Activated T-cell treated with anti-CD3 and anti-CD28 coated beads, Interleukin-2, amount 50 U/mL, for 24 hours (primary cell): ENCODE measurements around the gene PNMT.

ENCODE experiments used
- DNase-seq: peaks from one replicate; pipeline ENCODE4 v3.0.0-alpha.2; 2020
- H3K27ac Mint-ChIP-seq: 2 replicates; pipeline ENCODE4 v1.8.0; 2020; ENCODE audit warnings: mild to moderate bottlenecking, mixed read lengths
- H3K27me3 Mint-ChIP-seq: 2 replicates; pipeline ENCODE4 v1.8.0; 2020; ENCODE audit warnings: mixed read lengths
- H3K36me3 Mint-ChIP-seq: 2 replicates; pipeline ENCODE4 v1.8.0; 2020; ENCODE audit warnings: low read depth, mixed read lengths
- H3K4me1 Mint-ChIP-seq: 2 replicates; pipeline ENCODE4 v1.8.0; 2020; ENCODE audit warnings: low read depth, mixed read lengths
- H3K4me3 Mint-ChIP-seq: 2 replicates; pipeline ENCODE4 v1.8.0; 2020; ENCODE audit warnings: mild to moderate bottlenecking, moderate library complexity, mixed read lengths
- H3K9me3 Mint-ChIP-seq: 2 replicates; pipeline ENCODE4 v1.8.0; 2020; ENCODE audit warnings: mixed read lengths

Gene PNMT

DNA sequence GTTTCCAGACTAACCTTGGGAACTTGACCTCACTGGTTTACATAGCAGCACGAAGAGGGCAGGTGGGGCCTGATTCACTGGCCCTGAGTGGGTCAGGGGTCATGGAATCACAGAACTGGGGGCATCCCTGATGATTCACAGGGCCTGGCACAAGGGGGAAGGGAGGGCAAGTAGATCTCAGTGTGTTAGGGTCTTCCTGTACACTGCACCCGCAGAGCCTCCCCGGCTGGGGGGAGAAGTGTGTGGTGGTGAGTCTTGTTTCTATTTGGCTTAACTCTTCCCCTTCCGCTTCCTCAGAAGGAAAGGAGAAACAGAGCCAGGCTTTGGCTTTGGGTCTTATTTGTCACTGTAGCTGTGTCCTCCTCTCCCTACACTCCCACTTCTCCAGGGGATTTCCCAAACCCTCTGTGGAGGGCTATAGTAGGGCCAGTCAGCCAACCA lies 27.6 kb upstream of the PNMT start:
- DNase-seq, result no peak
- no peaks in the 10 kb centered on the region for H3K9me3 Mint-ChIP-seq
- H3K4me3 Mint-ChIP-seq, result no peak overlapping the region
- peaks cover 15% of the 10 kb centered on the region for H3K36me3 Mint-ChIP-seq
- H3K27me3 Mint-ChIP-seq, result no peaks in the 10 kb centered on the region
- H3K27ac Mint-ChIP-seq, result peak overlapping the region; percentile 71
- peaks cover 72% of the 10 kb centered on the region for H3K4me1 Mint-ChIP-seq

DNA sequence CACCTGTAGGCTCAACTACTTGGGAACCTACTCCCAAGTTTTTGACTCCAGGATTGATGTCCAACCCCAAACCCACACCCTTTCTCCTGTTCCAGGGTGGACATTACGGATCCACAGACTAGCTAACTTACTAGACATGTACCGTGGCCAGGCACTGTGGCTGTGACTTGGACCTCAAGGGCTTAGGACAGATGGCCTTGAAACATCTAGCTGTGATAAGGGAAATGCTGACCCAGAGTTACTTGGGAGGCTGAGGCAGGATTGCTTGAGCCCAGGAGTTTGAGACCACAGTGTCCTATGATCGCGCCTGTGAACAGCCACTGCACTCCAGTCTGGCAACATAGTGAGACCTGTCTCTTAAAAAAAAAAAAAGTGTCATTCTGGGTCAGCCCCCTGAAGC lies 27.2 kb upstream of the PNMT start:
- Mint-ChIP-seq H3K9me3 (no peaks in the 10 kb centered on the region), H3K4me3 (no peak overlapping the region), H3K27me3 (no peaks in the 10 kb centered on the region), H3K36me3 (peaks cover 15% of the 10 kb centered on the region), H3K4me1 (peaks cover 69% of the 10 kb centered on the region), H3K27ac (peak overlapping the region; percentile 10)
- no peak for DNase-seq

DNA sequence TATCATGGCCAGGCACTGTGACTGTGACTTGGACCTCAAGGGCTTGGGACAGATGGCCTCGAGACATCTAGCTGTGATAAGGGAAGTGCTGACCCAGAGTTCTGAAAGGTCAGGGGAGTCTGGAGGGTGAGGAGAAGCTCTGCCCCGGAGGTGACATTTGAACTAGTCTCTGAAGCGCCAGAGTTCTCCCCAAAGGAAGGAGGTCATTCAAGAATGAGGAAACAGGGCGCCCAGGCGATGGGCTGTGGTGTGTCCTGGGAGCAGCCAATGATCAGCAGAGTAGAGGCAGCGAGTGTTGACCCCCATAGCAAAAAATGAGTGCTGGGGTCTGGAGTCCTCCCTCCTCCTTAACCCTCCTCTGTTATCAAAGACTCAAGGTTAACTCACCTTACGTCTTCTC lies 26.4 kb upstream of the PNMT start:
- H3K27me3 Mint-ChIP-seq, result no peaks in the 10 kb centered on the region
- H3K4me1 Mint-ChIP-seq, result peaks cover 64% of the 10 kb centered on the region
- no peak for DNase-seq
- peaks cover 17% of the 10 kb centered on the region for H3K36me3 Mint-ChIP-seq
- H3K9me3 Mint-ChIP-seq, result no peaks in the 10 kb centered on the region
- H3K27ac Mint-ChIP-seq, result peak overlapping the region; percentile 15
- no peak overlapping the region for H3K4me3 Mint-ChIP-seq

GRCh38 chr17:39642291-39643074 lies 25.8 kb upstream of the PNMT start:
- H3K27me3 Mint-ChIP-seq, result no peaks in the 10 kb centered on the region
- H3K4me1 Mint-ChIP-seq, result peaks cover 64% of the 10 kb centered on the region
- no peaks in the 10 kb centered on the region for H3K9me3 Mint-ChIP-seq
- no peak overlapping the region for H3K4me3 Mint-ChIP-seq
- H3K36me3 Mint-ChIP-seq, result peaks cover 14% of the 10 kb centered on the region
- peak overlapping the region; percentile 22 for H3K27ac Mint-ChIP-seq
- DNase-seq, result no peak

- H3K4me1 Mint-ChIP-seq, result peaks cover 57% of the 10 kb centered on the region
- DNase-seq, result no peak
- H3K27ac Mint-ChIP-seq, result peak overlapping the region; percentile 62
- H3K27me3 Mint-ChIP-seq, result no peaks in the 10 kb centered on the region
- no peak overlapping the region for H3K4me3 Mint-ChIP-seq
- peaks cover 8% of the 10 kb centered on the region for H3K36me3 Mint-ChIP-seq
- no peaks in the 10 kb centered on the region for H3K9me3 Mint-ChIP-seq
Observed at GRCh38 chr17:39643271-39643670, 25.0 kb upstream of the PNMT start.

DNA sequence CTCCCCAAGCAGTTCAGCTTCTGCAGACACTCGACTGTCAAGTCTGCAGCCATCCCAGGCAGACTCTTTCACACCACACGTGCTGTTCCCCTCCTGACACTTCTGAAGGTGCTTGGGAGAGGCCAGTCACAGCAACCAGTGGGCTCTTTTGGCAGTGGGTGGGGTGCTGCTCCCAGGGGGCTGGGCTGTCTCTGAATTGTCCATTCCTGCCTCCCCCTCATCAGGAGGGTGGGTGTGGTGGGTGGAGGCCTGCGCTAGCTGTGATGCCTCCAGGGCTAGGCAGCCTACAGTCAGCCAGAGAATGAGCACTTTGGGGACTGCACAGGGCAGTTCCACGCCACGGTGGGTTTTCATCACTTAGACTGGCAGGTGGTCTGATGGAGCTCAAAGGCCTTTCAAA lies 21.0 kb upstream of the PNMT start:
- no peak overlapping the region for H3K4me3 Mint-ChIP-seq
- no peaks in the 10 kb centered on the region for H3K27me3 Mint-ChIP-seq
- no peak for DNase-seq
- peaks cover 43% of the 10 kb centered on the region for H3K4me1 Mint-ChIP-seq
- H3K27ac Mint-ChIP-seq, result peak overlapping the region; percentile 64
- H3K36me3 Mint-ChIP-seq, result peaks cover 7% of the 10 kb centered on the region
- no peaks in the 10 kb centered on the region for H3K9me3 Mint-ChIP-seq

- Mint-ChIP-seq H3K4me3 (no peak overlapping the region), H3K27ac (peak overlapping the region; percentile 19), H3K36me3 (peaks cover 10% of the 10 kb centered on the region), H3K4me1 (peaks cover 36% of the 10 kb centered on the region), H3K9me3 (no peaks in the 10 kb centered on the region), H3K27me3 (no peaks in the 10 kb centered on the region)
- no peak for DNase-seq
Observed at GRCh38 chr17:39648616-39649366, 19.5 kb upstream of the PNMT start.

- no peak for DNase-seq
- Mint-ChIP-seq H3K36me3 (peaks cover 21% of the 10 kb centered on the region), H3K4me1 (peaks cover 32% of the 10 kb centered on the region), H3K4me3 (no peak overlapping the region), H3K27me3 (no peaks in the 10 kb centered on the region), H3K9me3 (no peaks in the 10 kb centered on the region), H3K27ac (peak overlapping the region; percentile 38)
Observed at GRCh38 chr17:39650121-39650579, 18.1 kb upstream of the PNMT start.

- peaks cover 30% of the 10 kb centered on the region for H3K36me3 Mint-ChIP-seq
Observed at GRCh38 chr17:39651923-39652586, 16.2 kb upstream of the PNMT start.

DNA sequence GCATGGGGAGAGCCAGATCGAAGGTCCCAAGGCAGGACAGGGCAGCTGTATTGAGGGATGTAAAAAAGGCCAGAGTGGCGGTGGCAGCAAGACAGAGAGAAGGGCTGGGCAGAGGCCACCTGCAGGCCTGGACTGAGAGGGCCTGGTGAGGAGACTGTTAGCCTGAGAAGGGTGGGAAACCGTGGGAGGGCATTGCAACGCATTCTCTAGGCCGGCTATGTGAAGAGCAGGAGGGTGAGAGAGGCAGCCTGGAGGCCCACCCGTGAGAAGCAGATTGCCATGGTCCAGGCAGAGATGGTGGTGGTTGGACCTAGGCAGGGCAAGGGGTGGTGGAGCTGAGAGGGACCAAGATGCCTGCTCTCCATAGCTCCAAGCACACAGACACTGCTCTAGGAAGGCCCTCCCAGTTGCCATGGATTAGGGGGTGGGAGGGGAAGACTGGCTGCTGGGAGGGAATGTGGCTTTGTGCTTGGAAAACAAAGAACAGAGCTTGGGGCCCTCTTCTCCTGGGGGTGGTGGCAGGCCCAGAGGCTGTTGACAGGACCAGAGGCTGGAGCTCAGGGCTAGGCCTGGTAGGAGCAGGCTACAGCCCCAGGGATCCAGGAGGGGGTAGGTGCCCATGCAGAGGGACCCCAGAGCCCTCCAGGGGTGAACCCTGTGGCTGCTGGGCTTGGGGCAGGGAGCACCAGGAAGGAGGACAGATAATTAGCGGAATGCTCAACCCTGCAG lies 15.5 kb upstream of the PNMT start:
- DNase-seq, result no peak
- peaks cover 33% of the 10 kb centered on the region for H3K36me3 Mint-ChIP-seq
- H3K27me3 Mint-ChIP-seq, result no peaks in the 10 kb centered on the region
- H3K9me3 Mint-ChIP-seq, result no peaks in the 10 kb centered on the region
- peak overlapping the region; percentile 67 for H3K27ac Mint-ChIP-seq
- peaks cover 34% of the 10 kb centered on the region for H3K4me1 Mint-ChIP-seq
- no peak overlapping the region for H3K4me3 Mint-ChIP-seq

More at GRCh38 chr17:39651923-39652586, 16.2 kb upstream of the PNMT start:
- Mint-ChIP-seq H3K4me1 (peaks cover 32% of the 10 kb centered on the region), H3K27me3 (no peaks in the 10 kb centered on the region), H3K9me3 (no peaks in the 10 kb centered on the region), H3K27ac (peak overlapping the region; percentile 67), H3K4me3 (no peak overlapping the region)
- no peak for DNase-seq

DNA sequence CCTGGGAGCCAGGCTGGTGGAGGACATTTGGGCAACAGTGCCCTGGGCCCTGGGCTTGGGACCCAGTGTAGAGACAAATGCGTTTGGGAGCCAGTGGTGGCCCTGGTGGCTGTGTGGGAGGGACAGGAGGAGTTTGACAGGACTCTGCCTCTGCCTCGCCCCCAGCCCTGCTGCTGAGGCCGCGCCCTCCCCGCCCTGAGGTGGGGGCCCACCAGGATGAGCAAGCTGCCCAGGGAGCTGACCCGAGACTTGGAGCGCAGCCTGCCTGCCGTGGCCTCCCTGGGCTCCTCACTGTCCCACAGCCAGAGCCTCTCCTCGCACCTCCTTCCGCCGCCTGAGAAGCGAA lies 15.0 kb upstream of the PNMT start:
- Mint-ChIP-seq H3K36me3 (peaks cover 37% of the 10 kb centered on the region), H3K27me3 (no peaks in the 10 kb centered on the region), H3K4me1 (peaks cover 38% of the 10 kb centered on the region), H3K27ac (no peak overlapping the region), H3K4me3 (no peak overlapping the region), H3K9me3 (no peaks in the 10 kb centered on the region)
- DNase-seq, result no peak

GRCh38 chr17:39653662-39654331 lies 14.5 kb upstream of the PNMT start:
- H3K36me3 Mint-ChIP-seq, result peaks cover 41% of the 10 kb centered on the region
- H3K4me3 Mint-ChIP-seq, result no peak overlapping the region
- H3K27ac Mint-ChIP-seq, result no peak overlapping the region
- H3K9me3 Mint-ChIP-seq, result no peaks in the 10 kb centered on the region
- peak; percentile 84 for DNase-seq
- H3K4me1 Mint-ChIP-seq, result peaks cover 40% of the 10 kb centered on the region
- H3K27me3 Mint-ChIP-seq, result no peaks in the 10 kb centered on the region

DNA sequence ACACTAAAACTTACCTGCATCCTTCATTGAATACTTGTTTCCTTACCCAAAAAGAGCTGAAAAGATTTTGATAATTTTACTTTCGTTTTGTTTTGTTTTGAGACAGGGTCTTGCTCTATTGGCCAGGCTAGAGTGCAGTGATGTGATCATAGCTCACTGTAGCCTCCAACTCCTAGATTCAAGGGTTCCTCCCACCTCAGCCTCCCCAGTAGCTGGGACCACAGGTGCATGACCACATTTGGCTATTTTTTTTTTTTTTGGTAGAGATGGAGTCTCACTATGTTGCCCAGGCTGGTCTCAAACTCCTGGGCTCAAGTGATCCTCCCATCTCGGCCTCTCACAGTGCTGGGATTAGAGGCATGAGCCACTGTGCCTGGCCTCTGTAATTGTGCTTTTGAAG lies 13.1 kb upstream of the PNMT start:
- H3K4me3 Mint-ChIP-seq, result no peak overlapping the region
- DNase-seq, result no peak
- no peaks in the 10 kb centered on the region for H3K9me3 Mint-ChIP-seq
- no peaks in the 10 kb centered on the region for H3K27me3 Mint-ChIP-seq
- peaks cover 36% of the 10 kb centered on the region for H3K4me1 Mint-ChIP-seq
- peaks cover 49% of the 10 kb centered on the region for H3K36me3 Mint-ChIP-seq
- H3K27ac Mint-ChIP-seq, result peak overlapping the region; percentile 66

DNA sequence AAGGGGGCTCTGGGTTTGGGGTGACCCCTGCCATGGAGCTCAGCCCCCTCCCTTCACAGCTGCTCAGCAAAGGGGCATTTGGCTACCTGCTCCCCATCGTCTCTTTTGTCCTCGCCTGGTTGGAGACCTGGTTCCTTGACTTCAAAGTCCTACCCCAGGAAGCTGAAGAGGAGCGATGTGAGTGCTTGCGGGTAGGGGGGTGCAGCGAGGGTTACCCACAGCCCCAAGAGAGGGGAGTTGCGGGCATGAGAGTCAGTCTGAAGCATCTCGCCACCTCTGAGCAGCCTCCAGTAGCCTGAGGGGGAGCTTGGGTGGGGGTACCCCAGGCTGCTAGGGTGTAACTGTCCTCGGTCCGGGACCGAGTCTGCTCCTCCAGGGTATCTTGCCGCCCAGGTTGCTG lies 9.9 kb upstream of the PNMT start:
- no peak overlapping the region for H3K4me3 Mint-ChIP-seq
- H3K36me3 Mint-ChIP-seq, result peaks cover 74% of the 10 kb centered on the region
- no peak for DNase-seq
- H3K27ac Mint-ChIP-seq, result no peak overlapping the region
- no peaks in the 10 kb centered on the region for H3K27me3 Mint-ChIP-seq
- peaks cover 20% of the 10 kb centered on the region for H3K4me1 Mint-ChIP-seq
- H3K9me3 Mint-ChIP-seq, result no peaks in the 10 kb centered on the region
